Measurements from ENCODE around the gene TSC22D4. TPM values are rescaled to one million over a fixed set of nuclear protein-coding genes. Genes with fewer than 3 reads are reported as not detected.

Gene TSC22D4
- polyA plus RNA-seq, 1 donor from 2014 or later, result 2.1 TPM

- Histone ChIP-seq H2AFZ (ENCODE audit: low read depth, low read length) (no peak overlapping the region), H3K27me3 (ENCODE audit: insufficient read depth, low read depth, low read length) (no peaks in the 10 kb centered on the region), H4K20me1 (ENCODE audit: insufficient read depth) (no peaks in the 10 kb centered on the region), H3K79me2 (replicated peaks; ENCODE audit: insufficient read depth, low read length) (no peaks in the 10 kb centered on the region), H3K9me3 (ENCODE audit: low read length) (no peaks in the 10 kb centered on the region), H3K36me3 (ENCODE audit: insufficient read depth, low read length) (no peaks in the 10 kb centered on the region), H3F3A (ENCODE audit: insufficient read depth, low read length, poor library complexity, severe bottlenecking) (no peaks in the 10 kb centered on the region), H3K27ac (ENCODE audit: low read length) (no peak overlapping the region), H3K9ac (ENCODE audit: low read length) (no peak overlapping the region), H3K9me2 (ENCODE audit: insufficient read depth, low read length) (no peaks in the 10 kb centered on the region), H3K4me2 (ENCODE audit: low read length) (no peak overlapping the region), H3K4me3 (ENCODE audit: low read length) (no peak overlapping the region)
- TF ChIP-seq SMC3 (conservative IDR thresholded peaks at IDR 0.05; ENCODE audit: poor library complexity) (no peak), EP300 (conservative IDR thresholded peaks at IDR 0.05; ENCODE audit: poor library complexity, severe bottlenecking) (no peak), REST (IDR thresholded peaks at IDR 0.05; ENCODE audit: borderline replicate concordance) (no peak), RAD21 (conservative IDR thresholded peaks at IDR 0.05) (no peak), POLR2AphosphoS5 (IDR thresholded peaks at IDR 0.05) (no peak), MXI1 (conservative IDR thresholded peaks at IDR 0.05; ENCODE audit: poor library complexity, severe bottlenecking) (no peak), TAF1 (IDR thresholded peaks at IDR 0.05; ENCODE audit: low read depth) (no peak), EZH2 (IDR thresholded peaks at IDR 0.05; ENCODE audit: borderline replicate concordance, insufficient read depth, low read length, poor library complexity, severe bottlenecking) (no peak), CTCF (IDR thresholded peaks at IDR 0.05; ENCODE audit: poor library complexity, severe bottlenecking) (no peak)
These were observed 11.2 kb downstream of the TSC22D4 start for GRCh38 chr7:100467638-100468373.

- Histone ChIP-seq H3K9me2 (ENCODE audit: insufficient read depth, low read length) (no peaks in the 10 kb centered on the region), H3F3A (ENCODE audit: insufficient read depth, low read length, poor library complexity, severe bottlenecking) (no peaks in the 10 kb centered on the region), H2AFZ (ENCODE audit: low read depth, low read length) (no peak overlapping the region), H3K27ac (ENCODE audit: low read length) (no peak overlapping the region), H3K4me3 (ENCODE audit: low read length) (no peak overlapping the region), H3K79me2 (replicated peaks; ENCODE audit: insufficient read depth, low read length) (no peaks in the 10 kb centered on the region), H3K9me3 (ENCODE audit: low read length) (no peaks in the 10 kb centered on the region), H3K36me3 (ENCODE audit: insufficient read depth, low read length) (no peaks in the 10 kb centered on the region), H3K9ac (ENCODE audit: low read length) (no peak overlapping the region), H3K27me3 (ENCODE audit: insufficient read depth, low read depth, low read length) (no peaks in the 10 kb centered on the region), H4K20me1 (ENCODE audit: insufficient read depth) (no peaks in the 10 kb centered on the region), H3K4me2 (ENCODE audit: low read length) (no peak overlapping the region)
- no peak for TF ChIP-seq CTCF (IDR thresholded peaks at IDR 0.05; ENCODE audit: poor library complexity, severe bottlenecking)
- no peak for TF ChIP-seq REST (IDR thresholded peaks at IDR 0.05; ENCODE audit: borderline replicate concordance)
- TF ChIP-seq POLR2AphosphoS5 (IDR thresholded peaks at IDR 0.05), result no peak
- no peak for TF ChIP-seq MXI1 (conservative IDR thresholded peaks at IDR 0.05; ENCODE audit: poor library complexity, severe bottlenecking)
- no peak for TF ChIP-seq EZH2 (IDR thresholded peaks at IDR 0.05; ENCODE audit: borderline replicate concordance, insufficient read depth, low read length, poor library complexity, severe bottlenecking)
- TF ChIP-seq RAD21 (conservative IDR thresholded peaks at IDR 0.05), result no peak
- no peak for TF ChIP-seq TAF1 (IDR thresholded peaks at IDR 0.05; ENCODE audit: low read depth)
- no peak for TF ChIP-seq EP300 (conservative IDR thresholded peaks at IDR 0.05; ENCODE audit: poor library complexity, severe bottlenecking)
- TF ChIP-seq SMC3 (conservative IDR thresholded peaks at IDR 0.05; ENCODE audit: poor library complexity), result no peak
These were observed 12.1 kb downstream of the TSC22D4 start for GRCh38 chr7:100466653-100467605.
